GM19324 (cell line): ENCODE data around the gene DIDO1.
A peak's percentile ranks its signal among the peaks of the same experiment; 100 is the strongest.
"Not testable (repeated sequence)": the region's sequence is repeated elsewhere in the genome, so short reads cannot be mapped to it uniquely, and the experiment has no call there.

ENCODE experiments used
- ATAC-seq: cut with Tn5 transposase; IDR thresholded peaks from one replicate; pipeline ENCODE4 v1.9.1; 2021; ENCODE audit warnings: mild to moderate bottlenecking, moderate library complexity; ENCODE audit not compliant: unreplicated experiment, low FRiP score

Gene DIDO1

GRCh38 chr20:62882426-62882825 lies 43.9 kb downstream of the DIDO1 start:
- no peak for ATAC-seq

GRCh38 chr20:62881662-62882395 lies 44.5 kb downstream of the DIDO1 start:
- no peak for ATAC-seq

GRCh38 chr20:62880935-62881661 lies 45.2 kb downstream of the DIDO1 start:
- ATAC-seq = no peak

GRCh38 chr20:62880147-62880934 lies 46.0 kb downstream of the DIDO1 start:
- no peak for ATAC-seq

- ATAC-seq = no peak
These were observed 46.8 kb downstream of the DIDO1 start for GRCh38 chr20:62879275-62880146.

GRCh38 chr20:62878244-62879038 lies 47.9 kb downstream of the DIDO1 start:
- no peak for ATAC-seq

GRCh38 chr20:62876902-62877816 lies 49.1 kb downstream of the DIDO1 start:
- ATAC-seq = no peak

- no peak for ATAC-seq
These were observed 49.8 kb downstream of the DIDO1 start for GRCh38 chr20:62876501-62876901.

GRCh38 chr20:62875419-62876361 lies 50.6 kb downstream of the DIDO1 start:
- ATAC-seq = no peak

- no peak for ATAC-seq
These were observed 51.4 kb downstream of the DIDO1 start for GRCh38 chr20:62874964-62875344.

GRCh38 chr20:62873681-62874031 lies 52.6 kb downstream of the DIDO1 start:
- not testable (repeated sequence) for ATAC-seq

GRCh38 chr20:62873280-62873679 lies 53.0 kb downstream of the DIDO1 start:
- no peak for ATAC-seq

- ATAC-seq = no peak
These were observed 53.4 kb downstream of the DIDO1 start for GRCh38 chr20:62872862-62873261.

GRCh38 chr20:62872184-62872847 lies 54.0 kb downstream of the DIDO1 start:
- no peak for ATAC-seq

GRCh38 chr20:62864207-62864606 lies 62.1 kb downstream of the DIDO1 start:
- ATAC-seq = no peak

- ATAC-seq = peak; percentile 69
These were observed 64.5 kb downstream of the DIDO1 start, which contains the start of gene TCFL5 for GRCh38 chr20:62861726-62862336. TCFL5 (minus strand) TSS chr20:62861822; CDS start chr20:62861670, 152 bp downstream.
